HG03064 (cell line): ENCODE measurements around the gene ELP4.

Experiments used
- ATAC-seq: cut with Tn5 transposase; IDR thresholded peaks from one replicate; pipeline ENCODE4 v1.9.1; 2021; ENCODE audit warnings: low read depth; ENCODE audit not compliant: unreplicated experiment

Gene ELP4

DNA sequence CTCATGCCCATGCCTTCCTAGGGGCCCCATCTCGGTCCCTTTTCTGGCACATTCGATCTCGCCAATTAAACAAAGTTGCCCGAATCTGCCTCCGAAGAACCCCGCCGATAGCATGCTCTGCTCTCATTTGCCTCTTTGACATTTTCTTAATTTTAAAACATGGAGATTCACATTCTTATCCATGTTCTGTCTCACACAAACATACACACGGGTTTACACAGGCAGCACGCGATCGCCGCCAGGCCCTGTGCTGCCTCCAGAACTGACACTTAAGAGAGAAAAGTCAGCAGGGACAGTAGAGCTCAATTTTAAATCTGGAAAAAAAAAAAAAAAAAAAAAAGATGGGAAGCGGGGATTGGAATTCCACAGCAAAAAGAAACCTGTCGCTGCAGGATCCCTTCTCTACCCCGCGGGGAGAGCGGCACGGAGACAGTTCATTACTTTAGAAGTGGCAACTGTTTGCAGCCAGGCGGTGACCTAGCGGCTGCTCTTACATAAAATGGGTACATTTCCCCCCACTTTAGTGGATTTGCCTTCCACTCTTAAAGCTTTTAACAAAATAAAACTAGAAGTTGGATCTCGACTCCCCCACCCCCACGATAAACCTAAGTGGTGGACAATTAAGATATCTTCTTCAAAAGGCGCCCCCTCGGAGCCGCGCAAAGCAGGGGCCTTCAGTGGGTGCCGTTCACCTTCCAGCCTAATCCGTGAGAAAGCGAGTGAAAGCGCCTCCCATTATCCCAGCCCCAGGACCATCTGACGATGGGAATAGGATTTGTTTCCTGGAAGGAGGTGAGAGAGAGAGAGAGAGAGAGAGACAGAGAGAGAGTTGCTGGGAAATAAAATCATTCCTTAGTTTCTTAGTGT lies 287.9 kb downstream of the ELP4 start:
- ATAC-seq = no peak

DNA sequence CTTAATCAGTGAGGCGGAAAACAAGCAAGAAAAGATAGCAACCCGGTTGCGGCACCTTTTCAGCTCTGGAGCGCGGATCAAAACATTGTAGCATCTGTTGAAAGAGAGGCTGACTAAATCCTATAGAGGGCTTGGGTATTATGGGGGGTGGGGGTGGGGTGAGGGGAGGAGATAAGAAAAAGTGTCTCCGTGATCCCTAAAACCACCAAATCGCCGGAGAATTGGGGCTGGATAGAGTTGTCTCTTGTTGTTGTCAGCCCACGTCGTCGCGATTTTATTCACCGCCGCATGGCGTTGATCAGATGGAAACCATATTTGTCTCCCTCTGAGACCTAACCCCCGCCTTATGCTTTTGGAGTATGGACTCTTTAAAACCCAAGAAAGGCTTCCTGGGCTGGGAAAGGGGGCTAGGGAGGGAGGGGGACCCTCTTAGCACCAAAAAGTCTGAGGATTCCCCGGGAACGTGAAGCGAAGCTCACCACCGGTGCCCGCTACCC lies 288.5 kb downstream of the ELP4 start:
- no peak for ATAC-seq

DNA sequence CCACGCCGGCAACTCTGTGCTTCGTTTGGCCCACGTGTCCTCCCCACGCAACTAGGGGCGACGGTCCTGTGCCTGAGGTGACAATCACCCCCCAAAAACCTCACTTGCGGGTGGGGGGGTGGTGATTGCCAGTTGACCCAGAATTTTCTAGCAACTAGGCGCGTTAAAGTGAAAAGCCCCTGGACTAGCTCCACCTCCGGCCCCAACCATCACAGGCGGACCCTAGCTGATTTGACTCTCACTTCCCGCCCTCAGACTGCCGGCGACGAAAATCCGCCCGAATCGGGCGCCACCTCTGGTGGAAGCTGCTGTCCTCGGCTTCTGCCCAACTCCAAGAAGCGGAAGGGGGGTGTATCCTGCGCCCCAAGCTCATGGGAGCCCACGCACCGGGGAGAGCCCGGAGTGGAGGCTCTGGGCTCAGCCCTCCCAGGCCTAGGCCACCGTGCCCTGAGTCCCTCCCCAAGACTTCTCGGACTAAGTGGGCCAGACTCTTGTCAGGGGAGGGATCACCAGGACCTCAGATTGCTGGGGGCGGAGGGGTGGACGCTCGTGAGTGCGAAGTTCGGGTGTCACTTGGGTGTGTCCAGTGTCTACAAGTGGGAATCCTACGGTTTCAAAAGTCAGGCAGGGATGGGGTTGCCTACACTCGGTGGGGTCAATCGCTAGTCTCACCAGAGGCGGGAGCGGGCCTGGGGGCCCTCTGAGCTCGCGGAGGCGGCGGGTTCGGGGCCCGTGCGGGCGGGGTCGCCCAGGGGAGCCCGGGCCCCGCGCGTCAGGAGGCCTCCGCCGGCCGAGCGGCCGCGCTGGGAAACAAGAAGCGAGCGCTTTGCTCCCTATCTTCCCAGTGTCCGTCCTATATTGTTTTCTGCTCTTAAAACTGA lies 289.2 kb downstream of the ELP4 start:
- ATAC-seq = no peak

DNA sequence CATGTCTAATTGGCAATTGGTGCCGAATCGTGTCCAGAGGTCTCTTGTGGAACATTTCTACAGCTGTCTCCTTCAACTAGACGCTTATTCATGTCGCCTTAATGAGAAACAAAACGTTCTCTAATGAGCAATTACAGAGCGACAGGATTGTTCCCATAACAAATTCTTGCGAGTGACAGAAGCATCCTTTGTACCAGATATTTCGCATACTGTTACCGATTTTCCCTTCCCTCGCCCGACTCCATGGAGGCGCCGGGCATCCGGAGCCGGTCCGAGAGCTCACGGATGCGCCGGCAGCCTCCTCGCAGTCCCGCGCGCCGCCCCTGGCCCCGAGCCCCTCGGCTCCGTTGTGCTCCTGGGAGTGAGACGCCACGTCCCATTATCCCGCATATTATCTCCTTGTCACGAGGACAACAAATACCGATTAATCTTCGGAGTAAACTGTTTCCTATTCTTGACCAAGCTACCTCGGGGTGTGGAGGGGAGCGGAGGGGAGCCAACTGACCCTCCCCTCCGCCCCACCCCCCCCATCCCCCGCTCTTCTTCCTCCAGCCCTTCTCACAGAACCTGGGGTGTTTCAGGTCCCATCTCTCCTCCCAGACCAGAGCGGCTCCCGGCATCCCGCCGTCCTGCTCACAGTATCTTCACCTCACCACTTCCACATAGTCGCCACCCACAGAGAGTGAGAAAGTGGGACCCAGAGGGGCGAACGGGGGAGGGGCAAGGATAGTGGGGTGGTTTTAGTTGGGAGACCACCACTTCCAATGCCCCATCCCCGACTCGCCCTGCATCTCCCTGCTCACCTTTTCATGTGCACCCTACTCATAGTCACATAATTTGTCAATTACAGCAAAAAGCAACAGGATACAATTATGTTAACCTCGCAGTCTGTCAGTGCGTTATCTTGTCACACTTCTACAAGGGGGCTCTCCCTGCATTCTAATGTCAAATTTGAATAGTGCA lies 290.1 kb downstream of the ELP4 start:
- no peak for ATAC-seq

DNA sequence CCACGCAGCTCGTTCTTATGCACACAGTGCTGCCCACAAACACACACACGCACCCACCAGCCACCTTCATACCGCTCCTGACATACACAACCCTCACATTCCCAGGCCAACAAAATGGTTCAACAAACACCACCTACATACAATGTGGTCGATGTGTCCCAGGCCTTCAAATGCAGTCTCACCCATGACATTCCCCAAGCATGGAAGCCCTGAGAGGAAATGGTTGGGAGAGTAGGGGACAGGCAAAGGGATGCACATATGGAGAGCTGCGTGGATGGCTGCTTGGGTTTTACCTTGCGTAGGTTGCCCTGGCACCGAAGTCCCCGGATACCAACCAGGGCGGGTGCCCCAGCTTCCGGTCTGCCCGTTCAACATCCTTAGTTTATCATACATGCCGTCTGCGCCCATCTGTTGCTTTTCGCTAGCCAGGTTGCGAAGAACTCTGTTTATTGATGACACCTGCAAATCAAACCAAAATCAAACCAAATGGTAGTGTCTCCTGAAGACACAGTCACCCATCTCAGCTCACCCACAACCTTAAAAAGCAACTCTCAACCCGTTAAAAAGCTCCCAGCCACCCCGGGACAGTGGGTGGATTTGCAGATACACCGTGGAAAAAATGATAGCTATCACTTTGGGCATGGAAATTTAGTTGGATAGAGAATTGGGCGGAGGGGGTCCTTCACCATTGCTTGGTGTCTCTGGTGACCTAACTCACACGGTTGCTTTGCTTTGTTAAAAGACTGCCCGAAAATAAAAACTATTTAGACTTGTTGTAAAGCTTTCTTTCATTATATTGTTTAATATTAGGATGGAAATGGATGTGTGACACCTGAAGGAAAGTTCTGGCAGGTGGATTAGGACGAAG lies 291.1 kb downstream of the ELP4 start:
- no peak for ATAC-seq

DNA sequence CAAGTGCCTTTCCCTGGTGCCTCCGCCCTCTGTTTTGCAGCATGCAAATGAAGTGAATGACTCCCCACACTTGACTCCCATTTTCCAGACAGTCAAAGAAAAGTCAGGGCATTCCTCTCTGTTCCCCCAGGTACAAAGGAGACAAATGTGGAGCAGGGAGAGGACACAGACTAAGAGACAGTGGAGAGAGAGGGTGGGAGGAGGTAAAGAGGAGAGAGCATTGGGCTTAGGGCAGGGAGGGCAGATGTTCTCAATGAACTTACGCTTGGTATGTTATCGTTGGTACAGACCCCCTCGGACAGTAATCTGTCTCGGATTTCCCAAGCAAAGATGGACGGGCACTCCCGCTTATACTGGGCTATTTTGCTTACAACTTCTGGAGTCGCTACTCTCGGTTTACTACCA lies 291.7 kb downstream of the ELP4 start:
- ATAC-seq = no peak

DNA sequence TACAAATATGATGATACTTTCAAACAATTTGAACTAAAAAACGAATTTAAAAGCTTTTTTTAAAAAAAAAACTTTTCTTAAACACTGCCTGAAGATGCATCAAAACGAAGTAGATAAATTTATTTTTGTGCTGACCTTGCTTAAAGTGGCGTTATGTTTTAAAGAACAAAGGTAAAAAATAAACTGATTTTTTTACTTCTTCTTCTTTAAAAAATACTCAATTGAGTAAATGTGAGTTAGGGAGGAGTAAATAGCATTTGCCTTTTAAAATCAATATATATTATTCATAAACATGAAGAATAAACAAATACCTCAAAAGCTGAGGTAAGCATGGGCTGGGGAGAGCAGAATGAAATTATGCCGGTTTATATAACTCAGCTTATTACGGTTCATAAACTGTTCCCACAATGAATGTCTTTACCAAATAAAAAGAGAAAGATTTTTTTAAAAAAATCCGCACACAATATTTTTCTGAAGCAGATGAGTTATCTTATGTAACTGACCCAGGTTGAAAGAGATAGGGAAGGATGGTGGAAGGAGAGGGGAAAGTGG lies 292.5 kb downstream of the ELP4 start:
- ATAC-seq = no peak

DNA sequence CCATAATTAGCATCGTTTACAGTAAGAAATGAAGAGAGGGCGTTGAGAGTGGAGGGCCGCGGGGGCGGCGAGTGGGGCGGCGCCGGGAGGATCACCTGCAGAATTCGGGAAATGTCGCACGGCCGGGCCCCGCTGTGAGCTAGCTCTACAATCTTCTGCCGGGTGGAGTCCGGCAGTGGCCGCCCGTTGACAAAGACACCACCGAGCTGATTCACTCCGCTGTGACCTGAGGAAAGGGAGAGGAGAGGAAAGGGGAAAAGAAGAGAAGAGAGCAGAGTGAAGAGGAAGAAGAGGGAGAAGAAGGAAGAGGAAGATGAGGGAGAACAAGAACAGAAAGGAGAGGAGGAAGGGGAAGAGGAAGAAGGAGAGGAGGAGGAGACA lies 293.0 kb downstream of the ELP4 start:
- ATAC-seq = no peak

DNA sequence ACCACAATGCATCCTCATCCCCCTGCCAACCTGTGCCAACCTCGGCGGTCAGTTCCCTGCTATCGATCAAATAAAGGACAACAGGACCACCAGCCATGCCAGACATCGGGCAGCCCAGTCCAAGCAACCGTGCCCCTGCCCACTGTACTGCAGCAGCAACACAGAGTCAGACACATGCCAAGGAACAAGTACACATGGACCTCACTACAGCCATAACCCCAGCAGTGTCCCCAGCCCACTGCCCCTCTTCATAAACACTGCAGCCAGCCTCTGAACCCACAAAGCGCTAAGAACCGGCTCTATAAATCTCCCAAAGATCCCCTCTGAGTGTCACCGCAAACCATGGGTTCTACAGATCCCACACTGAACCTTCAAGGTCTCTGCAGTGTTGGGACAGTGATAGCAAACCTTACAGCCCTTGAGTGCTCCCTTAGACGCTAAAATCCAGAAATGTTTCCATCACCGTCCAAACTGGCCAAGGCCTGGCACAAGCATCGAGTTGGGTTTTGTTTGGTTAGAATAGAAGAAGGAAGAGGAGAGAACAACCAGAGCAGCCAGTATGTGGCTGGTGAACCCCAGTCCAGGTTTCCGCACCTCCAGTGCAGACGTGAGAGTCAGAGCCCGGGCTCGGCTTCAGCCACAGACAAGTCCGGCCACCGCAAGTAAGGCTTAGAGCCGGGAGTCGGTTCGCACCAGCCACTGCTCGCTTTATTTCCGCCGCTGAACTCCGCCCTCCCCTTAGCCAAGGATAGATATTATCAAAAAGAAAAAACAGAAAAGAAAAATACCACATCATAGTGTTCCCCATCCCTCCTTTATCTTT lies 293.6 kb downstream of the ELP4 start:
- ATAC-seq = no peak

DNA sequence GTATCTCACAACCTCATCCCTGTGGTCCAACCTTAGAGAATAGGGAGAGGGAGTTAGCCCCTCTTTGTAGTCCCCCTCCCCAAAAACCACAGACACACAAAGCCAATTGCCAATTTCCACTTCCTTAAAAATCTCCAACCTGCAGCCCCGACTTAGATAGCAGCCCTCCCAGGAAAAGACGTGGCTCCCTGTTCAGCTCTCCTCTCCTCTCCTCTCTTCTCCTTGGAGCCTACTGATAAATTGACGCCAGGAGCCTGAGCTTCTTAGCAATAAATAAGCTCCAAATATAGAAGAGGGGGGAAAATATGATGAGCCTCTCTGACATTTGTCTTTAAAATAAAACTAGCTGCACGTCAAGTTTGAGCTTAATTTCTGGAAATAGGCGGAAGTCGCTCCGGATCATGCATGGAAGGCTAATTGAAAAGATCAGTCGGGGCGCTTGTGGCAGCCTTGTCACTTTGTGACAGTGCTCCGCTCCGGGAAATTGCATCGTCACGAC lies 294.3 kb downstream of the ELP4 start:
- ATAC-seq = no peak

DNA sequence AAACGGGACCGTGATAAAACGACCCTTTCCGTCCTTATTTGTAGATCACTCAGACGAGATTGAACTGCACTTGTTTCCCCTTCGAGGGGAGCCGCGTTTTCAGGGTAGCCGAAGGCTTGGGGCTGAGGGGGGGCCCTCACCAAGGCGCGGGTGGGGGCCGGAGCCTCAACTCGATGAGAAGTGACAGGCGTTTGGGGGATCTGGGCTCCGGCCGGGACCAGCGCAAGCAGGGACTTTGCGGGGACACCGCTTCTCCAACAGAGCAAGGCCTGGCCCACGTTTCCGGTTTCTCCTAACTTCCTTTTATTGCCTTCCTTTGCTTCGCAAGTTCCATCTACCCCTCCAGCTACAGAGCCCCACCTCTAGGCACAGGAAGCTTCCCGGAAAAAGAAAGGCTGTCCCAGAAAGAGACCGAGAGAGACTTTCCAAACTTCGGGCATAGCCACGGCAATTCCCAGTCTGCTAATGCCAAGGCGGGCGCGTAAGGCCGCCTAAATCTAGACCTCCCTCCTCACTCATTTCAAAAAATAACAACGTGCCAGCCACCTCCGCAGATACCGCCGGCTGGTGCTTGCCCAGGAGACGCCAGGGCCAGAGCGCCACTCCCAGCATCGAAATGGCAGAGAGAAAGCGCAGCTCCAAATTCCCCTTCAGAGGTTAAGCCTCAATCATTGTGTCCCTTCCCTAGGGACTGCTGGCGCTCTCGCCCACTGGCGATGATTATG lies 294.9 kb downstream of the ELP4 start:
- ATAC-seq = no peak

DNA sequence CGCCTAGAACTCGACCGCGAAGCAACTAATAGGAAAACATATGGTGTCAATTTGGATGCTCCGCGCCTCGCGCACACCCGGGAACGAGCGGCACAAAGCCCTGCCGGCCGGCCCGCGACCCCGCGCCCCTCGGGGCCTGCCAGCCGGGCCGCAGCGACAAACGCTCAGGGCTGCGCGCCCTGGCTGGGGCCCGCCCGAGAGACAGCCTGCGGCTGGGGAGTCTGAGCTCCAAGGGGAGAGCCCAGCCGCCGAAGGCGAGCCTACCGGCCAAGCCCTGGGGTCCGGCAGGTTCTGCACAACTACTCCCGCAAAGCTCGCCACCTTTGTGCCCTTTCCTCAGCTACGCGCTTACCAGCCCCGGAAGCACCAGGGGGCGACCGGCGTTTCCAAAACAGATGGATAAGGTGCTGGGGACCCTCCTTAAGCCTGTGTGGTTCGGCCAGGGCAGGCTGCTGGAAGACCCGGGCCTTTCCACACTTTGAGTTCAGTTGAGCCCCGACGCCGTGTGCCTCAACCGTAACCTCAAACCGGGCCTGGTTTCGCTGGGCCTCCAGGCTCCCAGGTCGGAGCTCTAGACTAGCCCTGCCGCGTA lies 295.6 kb downstream of the ELP4 start:
- ATAC-seq = no peak

DNA sequence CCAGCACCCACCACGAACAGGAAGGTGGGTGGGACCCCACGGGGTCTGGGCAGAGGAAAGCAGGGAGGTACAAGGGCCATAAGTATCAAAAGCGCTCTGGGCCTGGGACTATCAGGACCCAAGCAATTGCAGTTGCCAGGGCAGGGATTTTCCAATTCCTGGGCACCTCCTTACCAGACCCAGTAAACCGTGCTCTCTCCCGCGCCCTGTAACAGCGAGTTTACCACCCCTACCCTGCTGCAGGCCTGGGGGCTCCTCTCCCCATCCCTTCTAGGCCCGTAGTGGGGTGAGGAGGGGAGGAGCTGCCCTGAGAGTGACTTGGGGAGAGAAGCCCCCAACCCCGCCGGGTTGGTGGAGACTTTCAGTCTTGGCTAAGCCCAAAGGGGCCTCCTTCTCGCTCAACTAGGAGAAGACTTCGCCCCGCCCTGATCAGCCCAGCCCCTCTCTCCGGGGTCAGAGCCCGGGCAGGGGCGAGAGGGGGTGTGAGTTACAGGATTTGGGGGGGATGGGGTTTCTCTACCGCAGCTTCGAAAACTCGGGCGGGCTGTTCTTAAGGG lies 296.1 kb downstream of the ELP4 start:
- ATAC-seq = no peak

DNA sequence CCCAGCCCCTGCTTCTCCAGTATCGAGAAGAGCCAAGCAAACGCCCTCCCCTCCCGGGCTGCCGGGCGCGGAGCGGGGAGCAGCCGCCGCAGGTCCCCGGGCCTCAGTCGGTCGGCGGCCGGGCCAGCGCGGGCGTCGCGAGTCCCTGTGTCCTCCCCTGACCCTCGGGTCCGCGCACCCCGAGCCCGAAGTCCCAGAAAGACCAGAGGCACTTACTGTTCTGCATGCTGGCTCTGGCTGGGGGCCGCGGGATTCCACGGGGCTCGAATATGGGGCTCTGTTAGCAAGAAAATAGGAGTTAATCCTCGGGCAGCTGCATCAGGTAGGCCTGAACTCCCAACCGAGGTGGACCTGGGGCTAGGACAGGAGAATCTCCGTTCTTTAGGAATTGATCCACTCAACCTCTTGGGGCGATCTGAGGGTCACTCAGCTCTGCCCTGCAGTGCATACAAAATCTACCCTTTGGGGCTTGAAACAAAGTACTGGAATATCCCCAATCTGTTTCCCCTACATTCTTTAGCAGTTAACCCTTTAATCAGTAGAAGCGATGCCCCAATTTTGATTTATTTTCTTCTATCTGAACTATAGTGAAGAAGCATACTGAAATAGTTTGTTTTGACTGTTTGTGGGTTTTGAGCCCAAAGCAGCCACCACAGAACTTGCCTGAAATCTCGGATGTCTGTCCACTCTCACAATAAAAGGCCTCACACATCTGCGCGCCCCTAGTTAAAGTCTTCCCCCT lies 296.8 kb downstream of the ELP4 start:
- no peak for ATAC-seq

DNA sequence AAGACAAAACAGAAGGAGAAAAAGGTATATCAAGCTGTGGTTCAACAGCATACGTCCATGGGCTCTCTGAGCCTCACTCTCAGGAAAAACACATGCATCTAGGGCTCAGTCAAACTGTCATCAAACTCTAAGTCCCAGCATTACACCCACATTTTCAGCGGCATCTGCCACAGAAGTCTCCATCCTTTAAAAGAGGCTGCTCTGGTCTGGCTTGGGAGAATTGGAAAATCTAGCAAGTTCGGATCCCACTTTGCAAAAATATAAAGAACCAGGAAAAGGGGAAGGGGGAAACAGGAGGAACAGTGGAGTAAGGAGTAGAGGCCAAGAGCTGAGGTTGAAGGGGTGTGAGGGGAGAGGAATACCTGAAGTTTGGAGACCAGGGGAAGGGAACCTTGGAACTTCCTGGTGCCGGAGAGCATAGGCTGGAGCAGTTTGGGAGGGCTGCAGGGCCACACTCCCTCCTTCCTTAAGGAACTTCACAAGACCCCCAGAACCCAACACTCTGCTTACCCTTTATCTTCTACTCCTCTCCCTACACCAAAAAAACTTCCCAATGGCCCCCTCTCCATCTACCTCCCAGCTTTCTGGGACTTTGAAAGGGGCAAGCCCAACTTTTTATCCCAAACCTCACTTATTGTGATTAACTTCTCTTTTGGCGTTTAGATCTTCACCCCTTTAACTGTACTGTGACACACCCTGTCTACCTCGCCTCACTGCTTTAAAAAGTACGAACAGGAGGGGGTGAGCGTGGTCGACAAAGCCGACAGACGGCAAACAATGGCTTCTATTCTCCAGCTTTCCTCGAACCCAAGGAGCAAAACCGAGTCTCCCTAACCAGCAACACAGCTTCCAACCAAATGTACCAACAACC lies 297.6 kb downstream of the ELP4 start:
- ATAC-seq = no peak
